ENCODE results near the gene ANKMY1.
A peak's percentile ranks its signal among the peaks of the same experiment; 100 is the strongest.

The ANKMY1 gene

GRCh38 chr2:240441326-240441992, 116.3 kb downstream of the ANKMY1 start:
- no peak for DNase-seq

GRCh38 chr2:240440704-240441320, 117.0 kb downstream of the ANKMY1 start:
- DNase-seq: no peak

- DNase-seq: no peak
Observed at GRCh38 chr2:240440251-240440650, 117.5 kb downstream of the ANKMY1 start.

- no peak for DNase-seq
Observed at GRCh38 chr2:240439698-240440151, 118.1 kb downstream of the ANKMY1 start.

- DNase-seq: no peak
Observed at GRCh38 chr2:240438810-240439697, 118.7 kb downstream of the ANKMY1 start.

- DNase-seq: no peak
Observed at GRCh38 chr2:240437861-240438809, 119.7 kb downstream of the ANKMY1 start.

- no peak for DNase-seq
Observed at GRCh38 chr2:240437551-240437860, 120.3 kb downstream of the ANKMY1 start.

- no peak for DNase-seq
Observed at GRCh38 chr2:240436683-240437550, 120.9 kb downstream of the ANKMY1 start.

- no peak for DNase-seq
Observed at GRCh38 chr2:240435948-240436682, 121.7 kb downstream of the ANKMY1 start.

GRCh38 chr2:240435457-240435947, 122.3 kb downstream of the ANKMY1 start, which contains the start of gene GPC1:
GPC1 (plus strand) TSS chr2:240435663; CDS start chr2:240435919, 256 bp downstream.
- peak; percentile 42 for DNase-seq

GRCh38 chr2:240434728-240435456, 122.9 kb downstream of the ANKMY1 start:
- DNase-seq: peak; percentile 81

- DNase-seq: no peak
Observed at GRCh38 chr2:240433973-240434727, 123.6 kb downstream of the ANKMY1 start.

GRCh38 chr2:240432820-240433801, 124.7 kb downstream of the ANKMY1 start:
- no peak for DNase-seq

- no peak for DNase-seq
Observed at GRCh38 chr2:240432430-240432819, 125.4 kb downstream of the ANKMY1 start.

- no peak for DNase-seq
Observed at GRCh38 chr2:240431661-240432424, 125.9 kb downstream of the ANKMY1 start.

GRCh38 chr2:240431271-240431660, 126.5 kb downstream of the ANKMY1 start:
- no peak for DNase-seq

- no peak for DNase-seq
Observed at GRCh38 chr2:240430595-240430994, 127.2 kb downstream of the ANKMY1 start.
